Endothelial cell of umbilical vein (primary cell): ENCODE data around the gene APCDD1.

ENCODE experiments used
- CTCF ChIP-seq, 2 donors: IDR thresholded peaks; 1 replicate in 1 of 2; 2 replicates in 1 of 2; pipeline ENCODE4 v1.5.1; 2011; ENCODE audit warnings: low read length in 2 of 2, mild to moderate bottlenecking in 2 of 2, moderate library complexity in 2 of 2, control low read depth in 1 of 2, inconsistent platforms in 1 of 2, low read depth in 1 of 2; ENCODE audit not compliant: insufficient read depth in 1 of 2; ENCODE audit errors: extremely low read depth in 1 of 2
- EZH2 ChIP-seq: IDR thresholded peaks from 2 replicates; pipeline ENCODE4 v1.6.1; 2012; ENCODE audit warnings: borderline replicate concordance, low read depth, mild to moderate bottlenecking, moderate library complexity, low read length, inconsistent platforms; ENCODE audit not compliant: severe bottlenecking
- FOS ChIP-seq: IDR thresholded peaks from 2 replicates; pipeline ENCODE4 v1.6.1; 2011; ENCODE audit warnings: mild to moderate bottlenecking, low read length, moderate library complexity, borderline replicate concordance; ENCODE audit not compliant: insufficient read depth
- JUN ChIP-seq: IDR thresholded peaks from 2 replicates; pipeline ENCODE4 v1.6.1; 2011; ENCODE audit warnings: borderline replicate concordance, low read depth; ENCODE audit not compliant: insufficient read length, insufficient read depth
- MAX ChIP-seq: IDR thresholded peaks from 2 replicates; pipeline ENCODE4 v1.6.1; 2011; ENCODE audit not compliant: insufficient read depth, insufficient read length
- POLR2A ChIP-seq: IDR thresholded peaks from 2 replicates; pipeline ENCODE4 v1.6.1; 2012; ENCODE audit warnings: low read depth, mild to moderate bottlenecking, control low read depth, low read length
- POLR2AphosphoS5 ChIP-seq: IDR thresholded peaks from 2 replicates; pipeline ENCODE4 v1.6.1; 2012; ENCODE audit warnings: low read depth, mild to moderate bottlenecking, control low read depth, low read length, moderate library complexity; ENCODE audit not compliant: insufficient read depth

- no peak for TF ChIP-seq CTCF (IDR thresholded peaks at IDR 0.05; ENCODE audit: extremely low read depth in 1 of 2, insufficient read depth in 1 of 2, low read depth in 1 of 2, low read length in 2 of 2)
- TF ChIP-seq POLR2A: no peak
- peak; percentile 23 for TF ChIP-seq EZH2
- no peak for TF ChIP-seq POLR2AphosphoS5
- TF ChIP-seq MAX: no peak
- no peak for TF ChIP-seq FOS
- TF ChIP-seq JUN: no peak
Measured at GRCh38 chr18:10455726-10456453, 1.5 kb downstream of the APCDD1 start.
